Measurements from ENCODE around the gene MPV17. TPM values are rescaled to one million over a fixed set of nuclear protein-coding genes. Genes with fewer than 3 reads are reported as not detected.

MPV17 gene
- total and polyA plus RNA-seq, 2 of the 13 experiments (the other 11 are each of a cell fraction or from before 2014, with no cell fraction given): 48.9 to 129 TPM

GRCh38 chr2:27322766-27323595, at the start of gene MPV17 (continued):
- no peak; the same call in 1 of the 2 replicates for TF ChIP-seq ZNF510 (CRISPR knock-in tag; IDR thresholded peaks at IDR 0.05; ENCODE audit: low read depth)
- TF ChIP-seq, protein P1, sequence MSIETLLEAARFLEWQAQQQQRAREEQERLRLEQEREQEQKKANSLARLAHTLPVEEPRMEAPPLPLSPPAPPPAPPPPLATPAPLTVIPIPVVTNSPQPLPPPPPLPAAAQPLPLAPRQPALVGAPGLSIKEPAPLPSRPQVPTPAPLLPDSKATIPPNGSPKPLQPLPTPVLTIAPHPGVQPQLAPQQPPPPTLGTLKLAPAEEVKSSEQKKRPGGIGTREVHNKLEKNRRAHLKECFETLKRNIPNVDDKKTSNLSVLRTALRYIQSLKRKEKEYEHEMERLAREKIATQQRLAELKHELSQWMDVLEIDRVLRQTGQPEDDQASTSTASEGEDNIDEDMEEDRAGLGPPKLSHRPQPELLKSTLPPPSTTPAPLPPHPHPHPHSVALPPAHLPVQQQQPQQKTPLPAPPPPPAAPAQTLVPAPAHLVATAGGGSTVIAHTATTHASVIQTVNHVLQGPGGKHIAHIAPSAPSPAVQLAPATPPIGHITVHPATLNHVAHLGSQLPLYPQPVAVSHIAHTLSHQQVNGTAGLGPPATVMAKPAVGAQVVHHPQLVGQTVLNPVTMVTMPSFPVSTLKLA (IDR thresholded peaks at IDR 0.05): peak; percentile 79
- 0 out of 2 replicates have a peak, but pooled peaks have one; percentile 30 for TF ChIP-seq KLF15 (CRISPR knock-in tag; IDR thresholded peaks at IDR 0.05; ENCODE audit: borderline replicate concordance)
- TF ChIP-seq, protein P2, sequence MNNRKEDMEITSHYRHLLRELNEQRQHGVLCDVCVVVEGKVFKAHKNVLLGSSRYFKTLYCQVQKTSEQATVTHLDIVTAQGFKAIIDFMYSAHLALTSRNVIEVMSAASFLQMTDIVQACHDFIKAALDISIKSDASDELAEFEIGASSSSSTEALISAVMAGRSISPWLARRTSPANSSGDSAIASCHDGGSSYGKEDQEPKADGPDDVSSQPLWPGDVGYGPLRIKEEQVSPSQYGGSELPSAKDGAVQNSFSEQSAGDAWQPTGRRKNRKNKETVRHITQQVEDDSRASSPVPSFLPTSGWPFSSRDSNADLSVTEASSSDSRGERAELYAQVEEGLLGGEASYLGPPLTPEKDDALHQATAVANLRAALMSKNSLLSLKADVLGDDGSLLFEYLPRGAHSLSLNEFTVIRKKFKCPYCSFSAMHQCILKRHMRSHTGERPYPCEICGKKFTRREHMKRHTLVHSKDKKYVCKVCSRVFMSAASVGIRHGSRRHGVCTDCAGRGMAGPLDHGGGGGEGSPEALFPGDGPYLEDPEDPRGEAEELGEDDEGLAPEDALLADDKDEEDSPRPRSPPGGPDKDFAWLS (CRISPR knock-in tag; IDR thresholded peaks at IDR 0.05; ENCODE audit: borderline replicate concordance): no peak; the same call in 1 of the 2 replicates
- TF ChIP-seq RNF2 (conservative IDR thresholded peaks at IDR 0.05; ENCODE audit: low read depth): peak; percentile 64
- TF ChIP-seq IKZF1 (IDR thresholded peaks at IDR 0.05): no peak

All from HepG2 (cell line).